Measurements from ENCODE around the gene F2RL3.
"Not testable (repeated sequence)": the region's sequence is repeated elsewhere in the genome, so short reads cannot be mapped to it uniquely, and the experiment has no call there.

The F2RL3 gene

DNA sequence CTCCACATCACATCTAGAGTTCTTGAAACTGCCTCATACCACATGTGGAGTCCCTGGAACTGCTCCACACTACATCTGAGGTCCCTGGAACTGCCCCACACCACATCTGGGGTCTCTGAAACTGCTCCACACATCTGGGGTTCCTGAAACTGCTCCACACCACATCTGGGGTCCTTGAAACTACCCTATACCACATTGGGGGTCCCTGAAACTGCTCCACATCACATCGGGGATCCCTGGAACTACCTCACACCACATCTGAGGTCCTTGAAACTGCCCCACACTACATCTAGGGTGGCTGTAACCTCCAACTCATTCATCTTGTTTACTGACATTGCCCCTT, 33.8 kb downstream of the F2RL3 start:
- DNase-seq (ENCODE audit: low spot score): no peak

DNA sequence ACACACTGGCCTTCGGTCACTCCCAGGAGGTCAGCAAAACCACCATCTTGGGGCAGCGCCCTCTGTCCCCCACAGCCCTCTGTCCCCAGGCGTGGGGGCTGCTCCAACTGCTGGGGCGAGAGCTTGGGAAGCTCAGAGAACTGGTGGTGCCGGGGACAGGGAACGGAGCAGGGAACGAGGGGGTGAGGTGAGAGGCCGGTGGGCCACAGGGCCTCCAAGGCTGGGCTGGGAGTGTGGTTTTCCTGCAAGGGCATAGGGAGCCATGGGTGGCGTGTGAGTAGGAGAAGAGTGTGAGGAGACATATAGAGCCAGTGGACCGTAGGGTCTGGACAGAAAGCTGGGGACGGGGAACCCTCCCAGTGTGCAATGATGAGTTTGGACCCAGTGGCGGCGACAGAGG, 34.1 kb downstream of the F2RL3 start:
- DNase-seq (ENCODE audit: low spot score): no peak

DNA sequence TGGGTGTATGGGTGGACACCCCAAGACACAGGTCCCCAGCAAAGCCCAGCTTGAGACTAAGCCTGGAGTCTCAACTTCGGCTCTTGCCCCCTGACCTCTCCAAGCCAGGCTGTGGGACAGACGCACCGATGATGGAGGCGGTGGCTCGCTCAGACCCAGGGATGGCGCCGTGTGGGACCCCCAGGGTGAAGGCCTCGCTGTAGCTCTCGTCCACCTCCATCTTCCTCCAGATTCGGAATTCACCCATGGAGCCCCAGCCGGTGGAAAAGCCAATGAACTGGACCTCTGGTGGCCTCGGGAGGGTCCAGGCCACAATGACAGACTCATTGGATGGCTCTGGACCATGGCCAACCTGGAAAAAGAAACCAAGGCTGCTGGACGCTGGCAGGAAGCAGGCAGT, 39.1 kb downstream of the F2RL3 start:
- no peak for DNase-seq (ENCODE audit: low spot score)

- DNase-seq (ENCODE audit: low spot score): no peak
These were observed 39.6 kb downstream of the F2RL3 start for GRCh38 chr19:16928351-16928750.

GRCh38 chr19:16928916-16929315, 40.1 kb downstream of the F2RL3 start:
- DNase-seq (ENCODE audit: low spot score): no peak

- DNase-seq (ENCODE audit: low spot score): no peak
These were observed 42.0 kb downstream of the F2RL3 start for GRCh38 chr19:16930753-16931152.

GRCh38 chr19:16931306-16931705, 42.5 kb downstream of the F2RL3 start:
- DNase-seq (ENCODE audit: low spot score): no peak

DNA sequence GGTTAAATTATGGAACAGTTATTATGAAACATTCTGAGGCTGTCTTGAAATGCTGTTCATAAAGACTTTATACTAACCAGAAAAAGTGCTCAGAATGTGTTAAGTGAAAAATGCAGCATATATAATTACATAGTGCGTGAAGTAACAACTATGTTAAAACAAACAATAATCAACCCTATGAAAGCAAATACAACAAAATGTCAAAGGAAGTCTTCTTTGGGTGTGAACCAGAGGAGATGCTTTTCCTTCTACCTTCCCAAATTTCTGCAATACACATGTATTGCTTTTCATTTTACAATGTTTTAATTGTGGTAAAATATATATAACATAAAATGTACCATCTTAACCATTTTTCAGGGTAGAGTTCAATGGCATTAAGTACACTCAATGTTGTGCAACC, 45.7 kb downstream of the F2RL3 start:
- no peak for DNase-seq (ENCODE audit: low spot score)

GRCh38 chr19:16936901-16937300, 48.1 kb downstream of the F2RL3 start:
- no peak for DNase-seq (ENCODE audit: low spot score)

DNA sequence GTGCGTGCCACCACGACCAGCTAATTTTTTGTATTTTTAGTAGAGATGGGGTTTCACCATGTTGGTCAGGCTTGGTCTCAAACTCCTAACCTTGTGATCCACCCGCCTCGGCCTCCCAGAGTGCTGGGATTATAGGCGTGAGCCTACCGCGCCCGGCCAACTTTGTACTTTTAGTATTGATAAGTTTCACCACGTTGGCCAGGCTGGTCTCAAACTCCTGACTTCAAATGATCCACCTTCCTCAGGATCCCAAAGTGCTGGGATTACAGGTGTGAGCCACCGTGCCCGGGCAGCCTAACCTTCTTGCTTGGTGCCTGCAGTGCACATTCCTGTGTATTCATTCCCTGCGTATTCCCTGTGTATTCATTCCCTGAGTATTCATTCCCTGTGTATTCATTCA, 49.0 kb downstream of the F2RL3 start:
- DNase-seq (ENCODE audit: low spot score): not testable (repeated sequence)

DNA sequence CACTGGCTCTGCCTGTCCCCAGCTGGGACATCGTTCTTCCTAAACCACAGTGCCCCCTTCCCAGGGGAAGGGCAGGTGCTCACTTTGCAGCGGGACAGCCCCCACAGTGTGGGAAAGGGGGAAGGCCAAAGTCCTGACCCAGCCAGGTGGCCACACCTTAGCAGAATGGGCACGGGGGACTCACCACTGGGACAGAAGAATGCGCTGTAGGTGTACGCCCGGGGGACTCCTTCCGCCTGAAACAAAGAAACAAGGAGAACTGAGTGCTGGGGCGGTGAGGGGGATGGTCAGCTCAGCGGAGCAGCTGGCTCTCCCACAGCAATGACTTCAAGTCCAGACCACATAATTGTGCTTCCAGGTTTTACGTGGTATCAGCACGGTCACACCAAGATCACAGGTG, 49.4 kb downstream of the F2RL3 start:
- DNase-seq (ENCODE audit: low spot score): no peak

GRCh38 chr19:16940063-16940462, 51.3 kb downstream of the F2RL3 start:
- not testable (repeated sequence) for DNase-seq (ENCODE audit: low spot score)

DNA sequence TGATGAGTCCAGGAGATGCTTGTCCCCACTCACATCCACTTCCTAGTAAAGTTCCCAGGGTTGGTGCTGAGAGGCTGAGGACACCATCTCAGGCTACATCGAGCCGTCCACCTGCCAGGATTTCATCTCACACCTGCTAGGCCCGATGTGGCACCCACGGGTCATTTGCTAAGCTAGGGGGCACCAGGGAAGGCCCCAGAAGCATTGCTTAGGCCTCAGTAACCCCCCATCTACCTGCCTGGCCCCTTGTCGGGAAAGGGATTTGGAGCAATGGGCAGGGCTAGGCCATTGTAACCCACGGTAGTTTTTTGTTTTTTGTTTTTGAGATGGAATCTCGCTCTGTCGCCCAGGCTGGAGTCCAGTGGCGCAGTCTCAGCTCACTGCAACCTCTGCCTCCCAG, 51.8 kb downstream of the F2RL3 start:
- DNase-seq (ENCODE audit: low spot score): no peak
